Esophagus muscularis mucosa (tissue), 4 donors: ENCODE measurements around the gene GOPC. TPM values are rescaled to one million over a fixed set of nuclear protein-coding genes. Genes with fewer than 3 reads are reported as not detected.
"Not testable (repeated sequence)": the region's sequence is repeated elsewhere in the genome, so short reads cannot be mapped to it uniquely, and the experiment has no call there.

Experiments used
- DNase-seq: peaks from one replicate; pipeline ENCODE4 v3.0.0-alpha.2; 2017; ENCODE audit errors: extremely low spot score
- H3K27ac ChIP-seq, 4 donors: fragments of 200-600 bp; sonication (generic); replicated peaks in 1 of 4; 1 replicate in 3 of 4; 2 replicates in 1 of 4; pipeline ENCODE4 v1.5.1; 2016 to 2019; ENCODE audit warnings: mild to moderate bottlenecking in 1 of 4
- H3K27me3 ChIP-seq, 4 donors: fragments of 200-600 bp; sonication (generic); one replicate each; pipeline versions ENCODE4 v1.5.1 to v1.6.0; 2016 to 2019
- H3K36me3 ChIP-seq, 4 donors: fragments of 200-600 bp; sonication (generic); one replicate each; pipeline ENCODE4 v1.5.1; 2016 to 2019
- H3K4me1 ChIP-seq, 4 donors: fragments of 200-600 bp; sonication (generic); one replicate each; pipeline ENCODE4 v1.5.1; 2016 to 2019
- H3K4me3 ChIP-seq, 4 donors: fragments of 200-600 bp; sonication (generic); 1 replicate in 2 of 4; 2 replicates in 2 of 4; pipeline ENCODE4 v1.5.1; 2016 to 2019; ENCODE audit warnings: mild to moderate bottlenecking in 4 of 4, moderate library complexity in 1 of 4
- H3K9me3 ChIP-seq, 4 donors: fragments of 200-600 bp; sonication (generic); 1 replicate in 3 of 4; 2 replicates in 1 of 4; pipeline ENCODE4 v1.5.1; 2016 to 2019
- EP300 ChIP-seq: sonication (generic); formaldehyde crosslinking; IDR thresholded peaks from one replicate; pipeline ENCODE4 v1.6.1; 2017; ENCODE audit warnings: antibody characterized with exemption
- POLR2A ChIP-seq: fragments of 450-650 bp; IDR thresholded peaks from one replicate; pipeline ENCODE4 v1.6.1; 2017; ENCODE audit warnings: antibody characterized with exemption, moderate library complexity, mild to moderate bottlenecking, low read depth
- POLR2AphosphoS5 ChIP-seq, 2 donors: sonication (generic); formaldehyde crosslinking; IDR thresholded peaks; one replicate each; pipeline ENCODE4 v1.6.1; 2017; ENCODE audit warnings: antibody characterized with exemption in 2 of 2
- WGBS: methylation state at CpG from one replicate; pipeline ENCODE4 v1.1.5; 2018; 5-methylcytosine and 5-hydroxymethylcytosine counted together
- intact Hi-C: fragments of 100-400 bp; cut with DNase I; formaldehyde crosslinking; loops from one replicate; pipeline ENCODE4 v1.15.1; 2023
- total RNA-seq, 4 donors: library from RNA; depleted of rRNA; stranded (reverse); fragments of >200 nt; gene quantifications; one replicate each; pipeline versions ENCODE4 v1.1.0 to v1.2.1, GENCODE V29; 2016
- TF ChIP-seq, protein P1 (sequence below), 3 experiments: fragments of 200-600 bp in 2 of 3; fragments of 450-650 bp in 1 of 3; sonication (generic) in 2 of 3; IDR thresholded peaks; one replicate each; pipeline ENCODE4 v1.5.1; 2017 to 2019; ENCODE audit warnings: antibody characterized with exemption in 3 of 3, mild to moderate bottlenecking in 2 of 3, moderate library complexity in 1 of 3

The GOPC gene
- total RNA-seq, 4 donors from 2014 or later: 18.8 to 25.7 (median 22.8) TPM

DNA sequence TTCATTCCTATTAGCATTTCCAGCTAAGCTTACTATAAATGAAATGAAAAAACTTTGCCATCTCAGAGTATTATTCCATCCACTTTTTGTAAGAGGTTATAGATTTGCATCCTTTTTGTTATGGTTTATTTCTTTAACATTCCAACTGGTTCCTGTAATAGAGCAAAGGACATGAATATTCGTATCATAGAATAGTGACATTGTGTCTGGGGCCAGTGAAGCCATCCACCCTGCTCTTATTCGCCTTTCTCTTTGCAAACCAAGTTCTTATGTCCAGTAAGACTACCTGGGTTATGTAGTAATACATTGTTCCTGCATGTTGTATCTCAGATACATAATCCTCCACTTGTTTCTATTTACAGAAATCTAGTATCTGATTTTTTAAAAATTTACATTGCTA is 76.7 kb downstream of the GOPC start:
- no peak for TF ChIP-seq POLR2A
- TF ChIP-seq, protein P1, sequence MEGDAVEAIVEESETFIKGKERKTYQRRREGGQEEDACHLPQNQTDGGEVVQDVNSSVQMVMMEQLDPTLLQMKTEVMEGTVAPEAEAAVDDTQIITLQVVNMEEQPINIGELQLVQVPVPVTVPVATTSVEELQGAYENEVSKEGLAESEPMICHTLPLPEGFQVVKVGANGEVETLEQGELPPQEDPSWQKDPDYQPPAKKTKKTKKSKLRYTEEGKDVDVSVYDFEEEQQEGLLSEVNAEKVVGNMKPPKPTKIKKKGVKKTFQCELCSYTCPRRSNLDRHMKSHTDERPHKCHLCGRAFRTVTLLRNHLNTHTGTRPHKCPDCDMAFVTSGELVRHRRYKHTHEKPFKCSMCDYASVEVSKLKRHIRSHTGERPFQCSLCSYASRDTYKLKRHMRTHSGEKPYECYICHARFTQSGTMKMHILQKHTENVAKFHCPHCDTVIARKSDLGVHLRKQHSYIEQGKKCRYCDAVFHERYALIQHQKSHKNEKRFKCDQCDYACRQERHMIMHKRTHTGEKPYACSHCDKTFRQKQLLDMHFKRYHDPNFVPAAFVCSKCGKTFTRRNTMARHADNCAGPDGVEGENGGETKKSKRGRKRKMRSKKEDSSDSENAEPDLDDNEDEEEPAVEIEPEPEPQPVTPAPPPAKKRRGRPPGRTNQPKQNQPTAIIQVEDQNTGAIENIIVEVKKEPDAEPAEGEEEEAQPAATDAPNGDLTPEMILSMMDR (IDR thresholded peaks at IDR 0.05): no peak
- TF ChIP-seq EP300: no peak
- TF ChIP-seq POLR2AphosphoS5 (IDR thresholded peaks at IDR 0.05): no peak
- Histone ChIP-seq H3K27me3 (no peaks in the 10 kb centered on the region), H3K4me1 (no peaks in the 10 kb centered on the region), H3K9me3 (no peaks in the 10 kb centered on the region), H3K36me3 (peaks cover 0 to under 1% (median 0%) of the 10 kb centered on the region in 4 donors), H3K27ac (no peak overlapping the region), H3K4me3 (no peak overlapping the region)
- intact Hi-C loops: no loop called here
- WGBS: 89% methylated on average over 2 of the region's 2 CpGs
- DNase-seq: no peak

DNA sequence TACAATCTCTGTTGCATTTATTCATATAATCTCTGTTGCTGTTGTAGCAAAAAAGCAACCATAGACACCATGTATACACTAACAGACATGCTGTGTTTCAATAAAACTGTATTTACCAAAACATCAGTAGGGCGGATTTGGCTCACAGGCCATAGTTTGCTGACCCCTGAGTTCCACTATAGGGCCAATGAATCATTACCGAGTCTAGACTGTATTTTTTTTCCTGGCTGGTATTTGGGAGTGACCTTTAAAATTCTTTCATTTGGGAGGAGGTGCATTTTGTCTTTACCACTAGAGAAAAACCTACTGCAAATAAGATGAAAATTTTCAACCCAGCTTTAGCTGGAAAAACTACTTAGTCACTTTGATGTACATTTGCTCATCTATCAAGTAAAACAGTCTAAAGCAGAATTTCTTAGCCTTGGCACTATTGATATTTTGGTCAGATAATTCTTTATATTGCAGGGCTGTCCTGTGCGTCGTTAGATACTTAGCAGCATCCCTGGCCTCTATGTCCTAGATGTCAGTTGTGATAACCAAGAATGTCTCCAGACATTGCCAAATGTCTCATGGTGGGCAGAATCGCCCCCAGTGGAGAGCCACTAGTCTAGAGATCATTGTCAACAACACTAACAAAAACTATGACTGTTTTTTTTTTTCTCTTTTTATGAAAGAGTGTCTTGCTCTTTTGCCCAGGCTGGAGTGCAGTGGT is 80.4 kb downstream of the GOPC start:
- intact Hi-C loops: no loop called here
- TF ChIP-seq POLR2AphosphoS5 (IDR thresholded peaks at IDR 0.05) (no peak), POLR2A (no peak), EP300 (no peak)
- TF ChIP-seq, protein P1 (IDR thresholded peaks at IDR 0.05): no peak
- Histone ChIP-seq H3K4me3 (no peak overlapping the region), H3K36me3 (peaks cover 0 to 9% (median 2%) of the 10 kb centered on the region in 4 donors), H3K27me3 (no peaks in the 10 kb centered on the region), H3K4me1 (no peaks in the 10 kb centered on the region), H3K27ac (no peak overlapping the region), H3K9me3 (no peaks in the 10 kb centered on the region)
- 88% methylated on average over 5 of the region's 5 CpGs for WGBS
- DNase-seq: no peak

DNA sequence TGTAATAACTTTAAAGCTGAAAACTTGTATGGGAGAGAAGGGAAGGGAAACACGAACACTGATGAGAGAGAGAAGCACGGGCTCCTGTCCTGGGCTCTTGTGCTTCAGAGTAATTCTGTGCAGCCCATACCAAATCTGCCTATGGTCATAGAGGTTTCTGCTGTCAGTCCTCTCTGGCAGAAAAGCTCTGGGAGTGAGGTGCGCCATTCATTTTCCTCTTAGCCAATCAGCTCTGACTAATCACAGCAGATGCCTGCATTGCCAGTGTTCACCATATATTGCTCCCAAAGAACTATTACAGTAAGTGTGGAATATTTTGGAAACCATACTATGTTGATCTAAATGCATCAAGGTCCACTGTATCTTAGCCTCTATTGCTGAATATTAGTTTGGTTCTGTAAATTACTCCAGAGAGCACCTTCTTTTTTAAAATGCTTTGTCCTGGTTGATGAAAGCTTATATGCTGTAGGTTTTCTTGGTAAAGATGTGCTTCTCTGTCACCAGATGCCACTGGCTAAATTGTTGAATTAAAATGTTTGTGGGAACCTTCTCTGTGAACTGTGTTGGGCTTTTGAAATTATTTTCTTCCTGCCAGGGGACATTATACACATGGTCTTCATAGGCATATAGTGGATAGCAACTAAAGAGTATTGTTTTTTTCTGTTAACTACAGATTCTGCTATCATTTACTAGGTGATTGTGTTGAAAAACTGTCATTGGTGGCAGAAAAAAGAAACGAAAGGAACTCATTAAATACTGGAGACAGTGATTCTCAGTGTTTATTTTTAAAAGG is 81.5 kb downstream of the GOPC start:
- intact Hi-C loops: no loop called here

DNA sequence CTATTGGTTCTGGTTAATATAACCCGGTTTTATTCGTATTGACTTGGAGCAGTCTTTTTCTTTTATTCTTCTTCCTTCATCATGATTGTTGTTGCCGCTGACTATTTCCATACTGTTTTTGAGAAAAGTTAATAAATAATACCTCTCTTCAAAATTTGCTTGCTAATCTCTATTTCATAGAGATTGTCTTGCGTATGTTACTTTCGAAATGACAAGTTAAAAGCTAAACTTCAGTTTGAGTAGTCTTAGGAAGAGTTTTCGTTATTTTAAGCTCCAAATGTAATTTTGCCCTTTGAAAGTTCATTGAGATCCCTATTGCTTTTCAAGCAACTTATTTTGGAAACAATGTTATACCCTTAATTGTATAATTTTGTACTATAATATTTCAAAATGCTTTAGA is 83.4 kb downstream of the GOPC start:
- no peaks in the 10 kb centered on the region for H3K27me3 ChIP-seq
- no peaks in the 10 kb centered on the region for H3K9me3 ChIP-seq
- H3K4me1 ChIP-seq: no peaks in the 10 kb centered on the region
- peaks cover 0 to 9% (median 2%) of the 10 kb centered on the region in 4 donors for H3K36me3 ChIP-seq
- DNase-seq: no peak
- H3K4me3 ChIP-seq: no peak overlapping the region
- intact Hi-C loops: no loop called here
- 96% methylated on average over 6 of the region's 6 CpGs for WGBS
- H3K27ac ChIP-seq: no peak overlapping the region
- TF ChIP-seq EP300 (no peak), POLR2AphosphoS5 (IDR thresholded peaks at IDR 0.05) (no peak), POLR2A (no peak)
- TF ChIP-seq, protein P1 (IDR thresholded peaks at IDR 0.05): no peak

More for the DNA sequence above, 81.5 kb downstream of the GOPC start:
- H3K4me1 ChIP-seq: no peaks in the 10 kb centered on the region
- peaks cover 0 to 9% (median 2%) of the 10 kb centered on the region in 4 donors for H3K36me3 ChIP-seq
- TF ChIP-seq, protein P1 (IDR thresholded peaks at IDR 0.05): no peak
- no peak for TF ChIP-seq EP300
- no peak for TF ChIP-seq POLR2A
- TF ChIP-seq POLR2AphosphoS5 (IDR thresholded peaks at IDR 0.05): no peak
- 81% methylated on average over 4 of the region's 4 CpGs for WGBS
- no peak overlapping the region for H3K4me3 ChIP-seq
- no peaks in the 10 kb centered on the region for H3K9me3 ChIP-seq
- no peaks in the 10 kb centered on the region for H3K27me3 ChIP-seq
- no peak for DNase-seq
- H3K27ac ChIP-seq: no peak overlapping the region

DNA sequence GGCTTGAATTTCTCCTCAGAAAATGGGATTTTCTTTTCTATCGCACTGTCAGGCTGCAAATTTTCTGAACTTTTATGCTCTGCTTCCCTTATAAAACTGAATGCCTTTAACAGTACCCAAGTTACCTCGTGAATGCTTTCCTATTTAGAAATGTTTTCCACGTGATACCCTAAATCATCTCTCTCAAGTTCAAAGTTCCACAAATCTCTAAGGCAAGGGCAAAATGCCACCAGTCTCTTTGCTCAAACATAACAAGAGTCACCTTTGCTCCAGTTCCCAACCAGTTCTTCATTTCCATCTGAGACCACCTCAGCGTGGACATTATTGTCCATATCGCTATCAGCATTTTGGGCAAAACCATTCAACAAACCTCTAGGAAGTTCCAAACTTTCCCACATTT is 84.3 kb downstream of the GOPC start:
- intact Hi-C loops: not testable (repeated sequence)

More for the DNA sequence above, 84.3 kb downstream of the GOPC start:
- 96% methylated on average over 5 of the region's 5 CpGs for WGBS
- H3K27ac ChIP-seq, H3K9me3 ChIP-seq, H3K4me3 ChIP-seq, H3K4me1 ChIP-seq, H3K36me3 ChIP-seq, H3K27me3 ChIP-seq, DNase-seq: not testable (repeated sequence)
